ENCODE data around the gene GYS2. TPM values are rescaled to one million over a fixed set of nuclear protein-coding genes. Genes with fewer than 3 reads are reported as not detected.

The GYS2 gene
- polyA plus RNA-seq, 1 experiment, result not detected

- Histone ChIP-seq H3K27ac (ENCODE audit: low read depth, low read length) (no peak overlapping the region), H3K27me3 (ENCODE audit: control insufficient read depth, insufficient read depth, low read length) (no peaks in the 10 kb centered on the region), H3K9me3 (ENCODE audit: control insufficient read depth, insufficient read depth, low read length) (no peaks in the 10 kb centered on the region), H3K4me3 (ENCODE audit: low read depth, low read length) (no peak overlapping the region)
- no peak for TF ChIP-seq CTCF (IDR thresholded peaks at IDR 0.05; ENCODE audit: low read depth, low read length)
- ChIA-PET POLR2A (no interaction called here), CTCF (interaction anchor here (0.5 kb wide), 1 partner anchor 1260 kb away, joined by 3 read pairs; no protein-coding TSS in a partner anchor)
- no peak for DNase-seq (ENCODE audit: low read depth, low spot score)
These were observed 37.7 kb downstream of the GYS2 start for GRCh38 chr12:21566907-21567394.

- DNase-seq (ENCODE audit: low read depth, low spot score), result no peak
- no peaks in the 10 kb centered on the region for H3K9me3 ChIP-seq (ENCODE audit: control insufficient read depth, insufficient read depth, low read length)
- POLR2A ChIA-PET, result no interaction called here
- no peaks in the 10 kb centered on the region for H3K27me3 ChIP-seq (ENCODE audit: control insufficient read depth, insufficient read depth, low read length)
- H3K27ac ChIP-seq (ENCODE audit: low read depth, low read length), result no peak overlapping the region
- H3K4me3 ChIP-seq (ENCODE audit: low read depth, low read length), result no peak overlapping the region
- CTCF ChIA-PET, result interaction anchor here (0.5 kb wide), 1 partner anchor 1260 kb away, joined by 3 read pairs; no protein-coding TSS in a partner anchor
- no peak for TF ChIP-seq CTCF (IDR thresholded peaks at IDR 0.05; ENCODE audit: low read depth, low read length)
These were observed 38.3 kb downstream of the GYS2 start for GRCh38 chr12:21566223-21566906.

GRCh38 chr12:21562859-21563258 lies 41.8 kb downstream of the GYS2 start:
- no peak overlapping the region for H3K27ac ChIP-seq (ENCODE audit: low read depth, low read length)
- H3K4me3 ChIP-seq (ENCODE audit: low read depth, low read length), result no peak overlapping the region
- TF ChIP-seq CTCF (IDR thresholded peaks at IDR 0.05; ENCODE audit: low read depth, low read length), result no peak
- H3K9me3 ChIP-seq (ENCODE audit: control insufficient read depth, insufficient read depth, low read length), result no peaks in the 10 kb centered on the region
- ChIA-PET POLR2A (no interaction called here), CTCF (interaction anchor here (1.1 kb wide), 1 partner anchor 117 kb away, joined by 4 read pairs; no protein-coding TSS in a partner anchor)
- H3K27me3 ChIP-seq (ENCODE audit: control insufficient read depth, insufficient read depth, low read length), result no peaks in the 10 kb centered on the region
- no peak for DNase-seq (ENCODE audit: low read depth, low spot score)

- no peak for DNase-seq (ENCODE audit: low read depth, low spot score)
- Histone ChIP-seq H3K27me3 (ENCODE audit: control insufficient read depth, insufficient read depth, low read length) (no peaks in the 10 kb centered on the region), H3K9me3 (ENCODE audit: control insufficient read depth, insufficient read depth, low read length) (no peaks in the 10 kb centered on the region), H3K4me3 (ENCODE audit: low read depth, low read length) (no peak overlapping the region), H3K27ac (ENCODE audit: low read depth, low read length) (no peak overlapping the region)
- no peak for TF ChIP-seq CTCF (IDR thresholded peaks at IDR 0.05; ENCODE audit: low read depth, low read length)
- ChIA-PET POLR2A (no interaction called here), CTCF (no interaction called here)
These were observed 43.5 kb downstream of the GYS2 start for GRCh38 chr12:21561158-21561557.

GRCh38 chr12:21559855-21560569 lies 44.6 kb downstream of the GYS2 start:
- no peaks in the 10 kb centered on the region for H3K27me3 ChIP-seq (ENCODE audit: control insufficient read depth, insufficient read depth, low read length)
- POLR2A ChIA-PET, result interaction anchor here (0.8 kb wide), 1 partner anchor 97 kb away, joined by 3 read pairs; the partner anchor contains the start of gene LDHB
- H3K9me3 ChIP-seq (ENCODE audit: control insufficient read depth, insufficient read depth, low read length), result no peaks in the 10 kb centered on the region
- no peak overlapping the region for H3K4me3 ChIP-seq (ENCODE audit: low read depth, low read length)
- CTCF ChIA-PET, result no interaction called here
- TF ChIP-seq CTCF (IDR thresholded peaks at IDR 0.05; ENCODE audit: low read depth, low read length), result no peak
- no peak for DNase-seq (ENCODE audit: low read depth, low spot score)
- no peak overlapping the region for H3K27ac ChIP-seq (ENCODE audit: low read depth, low read length)
